HepG2 (cell line): ENCODE measurements around the gene BAIAP3. TPM values are rescaled to one million over a fixed set of nuclear protein-coding genes. Genes with fewer than 3 reads are reported as not detected.
A peak's percentile ranks its signal among the peaks of the same experiment; 100 is the strongest.

Experiments
- CREM ChIP-seq, 2 experiments: sonication (generic) in 1 of 2; formaldehyde crosslinking in 1 of 2; IDR thresholded peaks; 2 replicates each; pipeline versions ENCODE4 v1.4.0 to v1.6.1; 2016 to 2020; ENCODE audit warnings: antibody characterized with exemption in 1 of 2, mild to moderate bottlenecking in 1 of 2, missing genetic modification reagents in 1 of 2
- FOXA1 ChIP-seq, 2 experiments: fragments of 450-650 bp in 1 of 2; sonication (generic) in 1 of 2; formaldehyde crosslinking in 1 of 2; IDR thresholded peaks; 2 replicates each; pipeline versions ENCODE4 v1.4.0 to v1.6.1; 2016 to 2020; ENCODE audit warnings: missing genetic modification reagents in 1 of 2
- ISL2 ChIP-seq: sonication (generic); formaldehyde crosslinking; IDR thresholded peaks from 2 replicates; pipeline ENCODE4 v1.5.0; 2020; ENCODE audit warnings: missing genetic modification reagents
- KAT7 ChIP-seq: IDR thresholded peaks from 2 replicates; pipeline ENCODE4 v1.6.1; 2018; ENCODE audit warnings: borderline replicate concordance, missing compliant biosample characterization
- MXI1 ChIP-seq: IDR thresholded peaks from 3 replicates; pipeline ENCODE4 v1.6.1; 2012; ENCODE audit warnings: low read depth, low read length, inconsistent platforms, borderline replicate concordance
- NCOR1 ChIP-seq: fragments of 200-600 bp; sonication (generic); IDR thresholded peaks from 2 replicates; pipeline ENCODE4 v1.7.0; 2017; ENCODE audit warnings: antibody characterized with exemption, low read length, borderline replicate concordance
- NFE2L2 ChIP-seq: fragments of 150-350 bp; IDR thresholded peaks from 2 replicates; pipeline ENCODE4 v1.6.1; 2014; ENCODE audit warnings: low read length
- NFYC ChIP-seq: IDR thresholded peaks from 2 replicates; pipeline ENCODE4 v1.6.1; 2016; ENCODE audit warnings: missing genetic modification reagents, missing compliant biosample characterization
- NKX3-1 ChIP-seq: sonication (generic); formaldehyde crosslinking; IDR thresholded peaks from 2 replicates; pipeline ENCODE4 v1.5.0; 2020; ENCODE audit warnings: missing genetic modification reagents
- POLR2G ChIP-seq: fragments of 200-400 bp; formaldehyde crosslinking; IDR thresholded peaks from 2 replicates; pipeline ENCODE4 v1.6.1; 2018; ENCODE audit warnings: mild to moderate bottlenecking, low read depth, low read length, moderate library complexity
- SSRP1 ChIP-seq: IDR thresholded peaks from 2 replicates; pipeline ENCODE4 v1.6.1; 2016; ENCODE audit warnings: control low read depth
- STAG1 ChIP-seq: sonication (generic); formaldehyde crosslinking; IDR thresholded peaks from 2 replicates; pipeline ENCODE4 v1.4.0; 2020; ENCODE audit warnings: missing genetic modification reagents
- TCF7L2 ChIP-seq: IDR thresholded peaks from 2 replicates; pipeline ENCODE4 v1.6.1; 2011; ENCODE audit warnings: mild to moderate bottlenecking, low read depth, low read length, moderate library complexity
- TIGD3 ChIP-seq: sonication (generic); formaldehyde crosslinking; IDR thresholded peaks from 2 replicates; pipeline ENCODE4 v1.5.1; 2020; ENCODE audit warnings: mild to moderate bottlenecking, missing genetic modification reagents, borderline replicate concordance
- YEATS4 ChIP-seq: sonication (generic); formaldehyde crosslinking; IDR thresholded peaks from 2 replicates; pipeline ENCODE4 v1.4.0; 2020; ENCODE audit warnings: missing genetic modification reagents, borderline replicate concordance
- ZNF121 ChIP-seq: sonication (generic); formaldehyde crosslinking; IDR thresholded peaks from 2 replicates; pipeline ENCODE4 v1.5.0; 2020; ENCODE audit warnings: mild to moderate bottlenecking, missing genetic modification reagents
- ZNF124 ChIP-seq: sonication (generic); formaldehyde crosslinking; IDR thresholded peaks from 2 replicates; pipeline ENCODE4 v1.4.0; 2020; ENCODE audit warnings: missing genetic modification reagents
- ZNF343 ChIP-seq: sonication (generic); formaldehyde crosslinking; IDR thresholded peaks from 2 replicates; pipeline ENCODE4 v1.4.0; 2020; ENCODE audit warnings: mild to moderate bottlenecking, missing genetic modification reagents
- ZNF350 ChIP-seq: sonication (generic); formaldehyde crosslinking; IDR thresholded peaks from 2 replicates; pipeline ENCODE4 v1.4.0; 2020; ENCODE audit warnings: mild to moderate bottlenecking, low read depth, missing genetic modification reagents, borderline replicate concordance
- ZNF383 ChIP-seq: sonication (generic); formaldehyde crosslinking; IDR thresholded peaks from 2 replicates; pipeline ENCODE4 v1.4.0; 2020; ENCODE audit warnings: missing genetic modification reagents, mild to moderate bottlenecking, borderline replicate concordance
- ZNF564 ChIP-seq: sonication (generic); formaldehyde crosslinking; IDR thresholded peaks from 2 replicates; pipeline ENCODE4 v1.8.1; 2023; ENCODE audit warnings: mild to moderate bottlenecking, missing genetic modification reagents
- ZNF605 ChIP-seq: sonication (generic); formaldehyde crosslinking; IDR thresholded peaks from 2 replicates; pipeline ENCODE4 v1.8.0; 2022; ENCODE audit warnings: mild to moderate bottlenecking, missing genetic modification reagents
- ZNF746 ChIP-seq: sonication (generic); formaldehyde crosslinking; IDR thresholded peaks from 2 replicates; pipeline ENCODE4 v1.8.0; 2022; ENCODE audit warnings: mild to moderate bottlenecking, missing genetic modification reagents
- ZXDC ChIP-seq: sonication (generic); formaldehyde crosslinking; IDR thresholded peaks from 2 replicates; pipeline ENCODE4 v1.5.0; 2020; ENCODE audit warnings: mild to moderate bottlenecking, missing genetic modification reagents
- polyA plus RNA-seq, 8 experiments: library from polyadenylated mRNA; depleted of rRNA in 3 of 8; stranded (reverse) in 7 of 8; unstranded in 1 of 8; fragments of >200 nt; fragmentation: Illumina TruSeq in 4 of 8; extraction: Trizol in 4 of 8; gene quantifications; 2 replicates each; pipeline versions ENCODE4 v1.2.1 to v1.2.3, GENCODE V29; 2011 to 2016; ENCODE audit warnings: low read depth in 4 of 8, missing spikeins in 1 of 8, mixed read lengths in 1 of 8; ENCODE audit not compliant: insufficient read depth in 1 of 8
- total RNA-seq, 5 experiments: library from RNA; depleted of rRNA; stranded (reverse); fragments of >200 nt; fragmentation: Illumina TruSeq; extraction: Trizol; gene quantifications; 2 replicates each; pipeline ENCODE4 v1.2.3, GENCODE V29; 2016; ENCODE audit warnings: low read depth in 1 of 5
- TF ChIP-seq, protein P1 (sequence below): sonication (generic); formaldehyde crosslinking; IDR thresholded peaks from 2 replicates; pipeline ENCODE4 v1.4.0; 2020; ENCODE audit warnings: missing genetic modification reagents

Gene BAIAP3
- total and polyA plus RNA-seq, 2 of the 13 experiments (the other 11 are each of a cell fraction or from before 2014, with no cell fraction given) = 3.2 to 5.7 TPM

GRCh38 chr16:1308977-1309885, 24.2 kb upstream of the BAIAP3 start, which contains the start of gene UBE2I (continued):
- TF ChIP-seq ZXDC (no peak), POLR2G (peak; percentile 61), MXI1 (no peak; the same call in 2 of the 3 replicates), YEATS4 (peak; percentile 72; the same call in 1 of the 2 replicates), NFE2L2 (no peak), NCOR1 (peak; percentile 40; the same call in 1 of the 2 replicates), SSRP1 (CRISPR knock-in tag) (no peak), ISL2 (CRISPR knock-in tag) (0 out of 2 replicates have a peak, but pooled peaks have one; percentile 26), TCF7L2 (no peak), ZNF343 (0 out of 2 replicates have a peak, but pooled peaks have one; percentile 41), KAT7 (no peak), ZNF746 (CRISPR knock-in tag) (peak; percentile 42; the same call in 1 of the 2 replicates), CREM (IDR thresholded peaks at IDR 0.05) (peak; percentile 93), CREM (CRISPR knock-in tag; IDR thresholded peaks at IDR 0.05) (peak; percentile 68), STAG1 (CRISPR knock-in tag) (no peak), ZNF124 (CRISPR knock-in tag) (0 out of 2 replicates have a peak, but pooled peaks have one; percentile 44), FOXA1 (IDR thresholded peaks at IDR 0.05) (no peak), FOXA1 (CRISPR knock-in tag; IDR thresholded peaks at IDR 0.05) (no peak), NFYC (peak; percentile 92), ZNF350 (peak; percentile 66; the same call in 1 of the 2 replicates), ZNF564 (CRISPR knock-in tag) (peak; percentile 53; the same call in 1 of the 2 replicates), ZNF121 (no peak), TIGD3 (peak; percentile 84; the same call in 1 of the 2 replicates), ZNF605 (peak; percentile 90), NKX3-1 (CRISPR knock-in tag) (peak; percentile 41; the same call in 1 of the 2 replicates), ZNF383 (CRISPR knock-in tag) (no peak)
- TF ChIP-seq, protein P1, sequence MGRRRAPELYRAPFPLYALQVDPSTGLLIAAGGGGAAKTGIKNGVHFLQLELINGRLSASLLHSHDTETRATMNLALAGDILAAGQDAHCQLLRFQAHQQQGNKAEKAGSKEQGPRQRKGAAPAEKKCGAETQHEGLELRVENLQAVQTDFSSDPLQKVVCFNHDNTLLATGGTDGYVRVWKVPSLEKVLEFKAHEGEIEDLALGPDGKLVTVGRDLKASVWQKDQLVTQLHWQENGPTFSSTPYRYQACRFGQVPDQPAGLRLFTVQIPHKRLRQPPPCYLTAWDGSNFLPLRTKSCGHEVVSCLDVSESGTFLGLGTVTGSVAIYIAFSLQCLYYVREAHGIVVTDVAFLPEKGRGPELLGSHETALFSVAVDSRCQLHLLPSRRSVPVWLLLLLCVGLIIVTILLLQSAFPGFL (CRISPR knock-in tag) = no peak
